DND-41 (cell line): ENCODE data around the gene PLBD1.

Experiments
- ATAC-seq: fragments of 200-7000 bp; cut with Tn5 transposase; 3 replicates; pipeline ENCODE4 v1.9.1; 2021; ENCODE audit warnings: low read depth; ENCODE audit not compliant: insufficient read depth
- DNase-seq: peaks from one replicate; pipeline ENCODE4 v3.0.0-alpha.2; 2020
- H2AFZ ChIP-seq: 2 replicates; pipeline ENCODE4 v1.6.0; 2012; ENCODE audit warnings: low read depth, low read length
- H3K27ac ChIP-seq: 2 replicates; pipeline ENCODE4 v1.5.1; 2012; ENCODE audit warnings: low read length, inconsistent platforms
- H3K27me3 ChIP-seq: fragments of 200-600 bp; sonication (generic); 2 replicates; pipeline ENCODE4 v1.6.0; 2012; ENCODE audit warnings: low read length, mild to moderate bottlenecking, inconsistent platforms; ENCODE audit not compliant: insufficient read depth, poor library complexity
- H3K36me3 ChIP-seq: 2 replicates; pipeline ENCODE4 v1.5.1; 2012; ENCODE audit warnings: low read length, inconsistent platforms; ENCODE audit not compliant: insufficient read depth
- H3K4me1 ChIP-seq: 2 replicates; pipeline ENCODE4 v1.5.1; 2012; ENCODE audit warnings: mild to moderate bottlenecking, low read length; ENCODE audit not compliant: insufficient read depth
- H3K4me2 ChIP-seq: 2 replicates; pipeline ENCODE4 v1.6.0; 2012; ENCODE audit warnings: mild to moderate bottlenecking, moderate library complexity, low read length, inconsistent platforms; ENCODE audit not compliant: insufficient read depth
- H3K4me3 ChIP-seq, 2 experiments: fragments of 200-600 bp in 1 of 2; shearing (Covaris generic) in 1 of 2; 2 replicates each; pipeline ENCODE4 v1.5.1; 2012 to 2016; ENCODE audit warnings: inconsistent platforms in 2 of 2, low read length in 2 of 2, mild to moderate bottlenecking in 2 of 2, low read depth in 1 of 2, moderate library complexity in 1 of 2
- H3K79me2 ChIP-seq: 2 replicates; pipeline ENCODE4 v1.6.0; 2012; ENCODE audit warnings: low read length, inconsistent platforms; ENCODE audit not compliant: insufficient read depth
- H3K9ac ChIP-seq: 2 replicates; pipeline ENCODE4 v1.6.0; 2012; ENCODE audit warnings: low read depth, mild to moderate bottlenecking, inconsistent platforms, low read length, moderate library complexity
- H3K9me3 ChIP-seq: 2 replicates; pipeline ENCODE4 v1.5.1; 2012; ENCODE audit warnings: low read length, moderate library complexity, mild to moderate bottlenecking, inconsistent platforms; ENCODE audit not compliant: insufficient read depth, severe bottlenecking
- H4K20me1 ChIP-seq: 2 replicates; pipeline ENCODE4 v1.6.0; 2012; ENCODE audit warnings: low read length; ENCODE audit not compliant: insufficient read depth
- EZH2 ChIP-seq: IDR thresholded peaks from 3 replicates; pipeline ENCODE4 v1.6.1; 2012; ENCODE audit warnings: borderline replicate concordance, low read depth, mild to moderate bottlenecking, moderate library complexity, low read length, inconsistent platforms; ENCODE audit not compliant: severe bottlenecking
- TF ChIP-seq, protein P1 (sequence below): IDR thresholded peaks from 2 replicates; pipeline ENCODE4 v1.5.1; 2012; ENCODE audit warnings: borderline replicate concordance, low read length, moderate library complexity, mild to moderate bottlenecking; ENCODE audit not compliant: poor library complexity, severe bottlenecking; ENCODE audit errors: extremely low read depth

The PLBD1 gene

DNA sequence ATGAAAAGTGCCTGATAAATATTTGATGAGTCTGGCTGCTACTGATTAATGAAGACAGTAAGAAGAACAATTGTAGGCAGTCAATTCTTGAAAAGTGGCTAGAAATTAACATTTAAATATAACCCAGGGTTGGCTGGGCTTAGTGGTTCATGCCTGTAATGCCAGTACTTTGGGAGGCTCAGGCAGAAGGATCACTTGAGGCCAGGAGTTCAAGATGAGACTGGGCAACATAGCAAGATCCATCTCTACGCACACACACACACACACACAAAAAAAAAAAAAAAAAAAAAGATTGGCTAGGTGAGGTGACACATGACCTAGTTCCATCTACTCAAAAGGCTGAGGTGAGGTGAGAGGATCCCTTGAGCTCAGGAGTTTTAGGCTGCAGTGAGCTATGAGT is 7.9 kb upstream of the PLBD1 start:
- Histone ChIP-seq H3K9me3 (no peaks in the 10 kb centered on the region), H2AFZ (no peak overlapping the region), H3K4me1 (no peaks in the 10 kb centered on the region), H4K20me1 (no peaks in the 10 kb centered on the region), H3K4me2 (no peak overlapping the region), H3K4me3 (no peak overlapping the region), H3K9ac (no peak overlapping the region), H3K79me2 (no peaks in the 10 kb centered on the region), H3K27me3 (no peaks in the 10 kb centered on the region), H3K36me3 (no peaks in the 10 kb centered on the region), H3K27ac (no peak overlapping the region)
- no peak for TF ChIP-seq EZH2
- TF ChIP-seq, protein P1, sequence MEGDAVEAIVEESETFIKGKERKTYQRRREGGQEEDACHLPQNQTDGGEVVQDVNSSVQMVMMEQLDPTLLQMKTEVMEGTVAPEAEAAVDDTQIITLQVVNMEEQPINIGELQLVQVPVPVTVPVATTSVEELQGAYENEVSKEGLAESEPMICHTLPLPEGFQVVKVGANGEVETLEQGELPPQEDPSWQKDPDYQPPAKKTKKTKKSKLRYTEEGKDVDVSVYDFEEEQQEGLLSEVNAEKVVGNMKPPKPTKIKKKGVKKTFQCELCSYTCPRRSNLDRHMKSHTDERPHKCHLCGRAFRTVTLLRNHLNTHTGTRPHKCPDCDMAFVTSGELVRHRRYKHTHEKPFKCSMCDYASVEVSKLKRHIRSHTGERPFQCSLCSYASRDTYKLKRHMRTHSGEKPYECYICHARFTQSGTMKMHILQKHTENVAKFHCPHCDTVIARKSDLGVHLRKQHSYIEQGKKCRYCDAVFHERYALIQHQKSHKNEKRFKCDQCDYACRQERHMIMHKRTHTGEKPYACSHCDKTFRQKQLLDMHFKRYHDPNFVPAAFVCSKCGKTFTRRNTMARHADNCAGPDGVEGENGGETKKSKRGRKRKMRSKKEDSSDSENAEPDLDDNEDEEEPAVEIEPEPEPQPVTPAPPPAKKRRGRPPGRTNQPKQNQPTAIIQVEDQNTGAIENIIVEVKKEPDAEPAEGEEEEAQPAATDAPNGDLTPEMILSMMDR = no peak
- DNase-seq (no peak), ATAC-seq (no peak)

DNA sequence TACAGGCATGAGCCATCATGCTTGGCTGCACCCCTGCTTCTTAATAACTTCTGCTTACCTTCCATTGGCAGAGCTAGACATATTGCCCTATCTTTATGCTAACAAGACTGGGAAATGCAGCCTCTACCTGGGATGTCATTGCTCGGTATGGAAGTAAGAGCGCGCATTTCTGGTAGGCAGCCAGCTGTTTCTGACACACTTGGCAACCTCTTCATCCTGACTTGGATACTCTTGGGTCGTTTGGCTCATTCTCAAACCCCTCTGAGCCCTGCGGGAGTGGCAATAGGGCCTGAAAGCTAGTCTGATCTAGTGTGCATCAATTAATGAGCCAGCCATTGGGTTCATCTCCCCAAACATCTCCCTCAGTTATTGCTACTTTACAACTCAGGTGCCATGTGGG is 5.4 kb upstream of the PLBD1 start:
- H3K4me3 ChIP-seq = no peak overlapping the region
- H3K4me1 ChIP-seq = no peaks in the 10 kb centered on the region
- ATAC-seq (no peak), DNase-seq (no peak)
- no peak overlapping the region for H3K4me2 ChIP-seq
- no peaks in the 10 kb centered on the region for H3K79me2 ChIP-seq
- H4K20me1 ChIP-seq = no peaks in the 10 kb centered on the region
- no peak overlapping the region for H3K27ac ChIP-seq
- no peak for TF ChIP-seq EZH2
- TF ChIP-seq, protein P1 = no peak
- no peaks in the 10 kb centered on the region for H3K27me3 ChIP-seq
- no peak overlapping the region for H2AFZ ChIP-seq
- no peak overlapping the region for H3K9ac ChIP-seq
- H3K36me3 ChIP-seq = no peaks in the 10 kb centered on the region
- H3K9me3 ChIP-seq = no peaks in the 10 kb centered on the region

DNA sequence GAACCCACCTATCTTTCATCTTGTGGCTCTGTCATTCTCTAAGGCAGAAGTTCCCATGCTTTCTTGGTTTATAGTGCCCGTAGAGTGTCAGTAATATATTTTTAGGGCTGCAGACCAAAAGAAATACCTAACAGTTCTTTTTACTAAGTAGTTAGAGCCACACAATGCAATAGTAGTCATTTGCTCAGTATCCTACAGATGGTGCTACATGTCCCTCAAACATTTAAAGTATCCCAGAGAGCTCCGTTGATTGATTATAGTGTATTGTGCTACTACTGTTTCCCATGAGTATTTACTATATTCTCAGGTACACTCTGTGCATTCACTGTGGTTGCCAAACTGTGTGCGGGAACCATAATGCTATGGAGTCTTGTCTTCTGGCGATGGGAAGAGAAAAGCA is 4.7 kb upstream of the PLBD1 start:
- Histone ChIP-seq H3K27me3 (no peaks in the 10 kb centered on the region), H3K9ac (no peak overlapping the region), H3K79me2 (no peaks in the 10 kb centered on the region), H3K36me3 (no peaks in the 10 kb centered on the region), H2AFZ (no peak overlapping the region), H3K27ac (no peak overlapping the region), H3K9me3 (no peaks in the 10 kb centered on the region), H3K4me2 (no peak overlapping the region), H3K4me1 (no peaks in the 10 kb centered on the region), H4K20me1 (no peaks in the 10 kb centered on the region), H3K4me3 (no peak overlapping the region)
- TF ChIP-seq, protein P1 = no peak
- no peak for TF ChIP-seq EZH2
- no peak for ATAC-seq
- DNase-seq = no peak

DNA sequence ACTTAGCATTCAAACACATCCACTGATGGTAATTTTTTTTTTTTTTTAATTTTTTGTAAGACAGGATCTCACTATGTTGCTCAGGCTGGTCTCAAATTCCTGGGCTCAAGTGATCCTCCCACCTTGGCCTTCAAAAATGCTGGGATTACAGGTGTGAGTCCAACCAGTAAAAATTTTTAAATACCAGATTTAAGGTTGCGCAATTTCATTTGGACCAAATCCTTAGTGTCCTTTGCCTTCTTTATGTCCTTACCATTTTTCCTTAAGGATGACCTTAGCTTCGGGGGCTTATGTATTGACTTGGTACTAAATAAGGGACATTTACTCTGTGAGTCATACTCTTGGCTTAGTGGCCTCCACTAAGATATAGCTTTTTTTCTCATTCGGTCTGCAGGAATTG is 4.1 kb upstream of the PLBD1 start:
- ATAC-seq (no peak), DNase-seq (no peak)
- no peak overlapping the region for H3K27ac ChIP-seq
- H3K27me3 ChIP-seq = no peaks in the 10 kb centered on the region
- H3K36me3 ChIP-seq = no peaks in the 10 kb centered on the region
- H3K4me1 ChIP-seq = no peaks in the 10 kb centered on the region
- H2AFZ ChIP-seq = no peak overlapping the region
- H3K4me3 ChIP-seq = no peak overlapping the region
- no peaks in the 10 kb centered on the region for H3K9me3 ChIP-seq
- no peak overlapping the region for H3K9ac ChIP-seq
- no peak for TF ChIP-seq EZH2
- TF ChIP-seq, protein P1 = no peak
- no peaks in the 10 kb centered on the region for H4K20me1 ChIP-seq
- no peak overlapping the region for H3K4me2 ChIP-seq
- H3K79me2 ChIP-seq = no peaks in the 10 kb centered on the region
